ENCODE measurements around the gene CDK8. TPM values are rescaled to one million over a fixed set of nuclear protein-coding genes. Genes with fewer than 3 reads are reported as not detected.

The CDK8 gene
- total RNA-seq, 4 donors from 2014 or later = 20.3 to 26.3 (median 23.8) TPM

DNA sequence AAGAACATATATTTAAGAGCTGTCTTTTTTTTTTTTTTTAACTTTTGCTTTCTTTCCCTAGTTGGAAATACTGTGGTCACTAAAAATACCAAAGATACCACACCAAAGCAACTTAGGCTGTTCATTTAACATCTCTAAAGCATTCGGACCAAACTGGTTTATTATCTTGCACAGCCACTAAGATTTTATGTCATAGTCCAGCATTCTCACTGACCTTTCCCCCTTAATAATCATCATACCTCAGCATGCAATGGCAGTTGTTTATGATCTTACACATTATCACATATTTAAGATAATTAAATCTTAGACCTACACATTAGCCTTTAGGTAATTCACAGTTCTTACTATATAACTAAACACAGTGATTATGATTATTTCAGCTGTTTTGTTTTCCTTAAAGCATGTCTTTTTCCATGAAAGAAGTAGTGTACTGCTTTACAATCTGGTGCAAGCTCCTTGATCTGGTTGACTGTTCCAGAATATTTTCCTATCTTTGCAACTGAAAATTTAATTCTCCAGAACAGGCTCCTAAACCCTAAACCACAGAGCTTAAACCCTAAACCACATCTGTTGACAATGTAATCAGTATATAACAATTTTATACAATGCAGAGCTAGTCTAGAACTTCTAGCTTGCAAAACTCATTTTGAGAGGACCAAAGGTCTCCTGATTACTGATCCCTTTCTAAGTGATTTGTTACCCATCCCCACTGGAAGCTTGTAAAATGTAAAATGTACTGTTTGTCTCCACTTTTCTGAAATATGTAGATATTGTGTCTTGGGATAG, 74.2 kb downstream of the CDK8 start:
- H3K4me3 ChIP-seq = no peak overlapping the region
- TF ChIP-seq POLR2AphosphoS5 (IDR thresholded peaks at IDR 0.05) (no peak), CTCF (IDR thresholded peaks at IDR 0.05) (no peak), EP300 (IDR thresholded peaks at IDR 0.05) (no peak), POLR2A (IDR thresholded peaks at IDR 0.05; ENCODE audit: low read depth) (no peak)
- H3K27ac ChIP-seq (replicated peaks in 1 of 4) = no peak overlapping the region
- intact Hi-C loops (cut with DNase I) = no loop called here
- no peak for DNase-seq (ENCODE audit: extremely low spot score)
- no peaks in the 10 kb centered on the region for H3K9me3 ChIP-seq
- 59% methylated on average over 1 of the region's 1 CpG for whole genome bisulfite sequencing
- peaks cover 0 to 3% (median 0%) of the 10 kb centered on the region in 4 donors for H3K36me3 ChIP-seq
- peaks cover 6 to 31% (median 31%) of the 10 kb centered on the region in 4 donors for H3K4me1 ChIP-seq
- H3K27me3 ChIP-seq = no peaks in the 10 kb centered on the region

- H3K4me3 ChIP-seq = no peak overlapping the region
- no peaks in the 10 kb centered on the region for H3K9me3 ChIP-seq
- DNase-seq (ENCODE audit: extremely low spot score) = no peak
- TF ChIP-seq POLR2AphosphoS5 (IDR thresholded peaks at IDR 0.05) (no peak), EP300 (IDR thresholded peaks at IDR 0.05) (no peak), CTCF (IDR thresholded peaks at IDR 0.05) (no peak), POLR2A (IDR thresholded peaks at IDR 0.05; ENCODE audit: low read depth) (no peak)
- no peak overlapping the region for H3K27ac ChIP-seq (replicated peaks in 1 of 4)
- intact Hi-C loops (cut with DNase I) = no loop called here
- 94% methylated on average over 5 of the region's 5 CpGs for WGBS
- no peaks in the 10 kb centered on the region for H3K27me3 ChIP-seq
- H3K36me3 ChIP-seq = peaks cover 0 to 3% (median 0%) of the 10 kb centered on the region in 4 donors
- no peaks in the 10 kb centered on the region for H3K4me1 ChIP-seq
Observed at GRCh38 chr13:26335158-26335557, 81.2 kb downstream of the CDK8 start.

- Histone ChIP-seq H3K9me3 (no peaks in the 10 kb centered on the region), H3K4me1 (no peaks in the 10 kb centered on the region), H3K27ac (replicated peaks in 1 of 4) (no peak overlapping the region), H3K36me3 (no peaks in the 10 kb centered on the region), H3K27me3 (no peaks in the 10 kb centered on the region), H3K4me3 (no peak overlapping the region)
- 100% methylated on average over 2 of the region's 2 CpGs for WGBS
- TF ChIP-seq POLR2AphosphoS5 (IDR thresholded peaks at IDR 0.05) (no peak), POLR2A (IDR thresholded peaks at IDR 0.05; ENCODE audit: low read depth) (no peak), CTCF (IDR thresholded peaks at IDR 0.05) (no peak), EP300 (IDR thresholded peaks at IDR 0.05) (no peak)
- DNase-seq (ENCODE audit: extremely low spot score) = no peak
- intact Hi-C loops (cut with DNase I) = no loop called here
Observed at GRCh38 chr13:26340807-26341206, 86.9 kb downstream of the CDK8 start.

DNA sequence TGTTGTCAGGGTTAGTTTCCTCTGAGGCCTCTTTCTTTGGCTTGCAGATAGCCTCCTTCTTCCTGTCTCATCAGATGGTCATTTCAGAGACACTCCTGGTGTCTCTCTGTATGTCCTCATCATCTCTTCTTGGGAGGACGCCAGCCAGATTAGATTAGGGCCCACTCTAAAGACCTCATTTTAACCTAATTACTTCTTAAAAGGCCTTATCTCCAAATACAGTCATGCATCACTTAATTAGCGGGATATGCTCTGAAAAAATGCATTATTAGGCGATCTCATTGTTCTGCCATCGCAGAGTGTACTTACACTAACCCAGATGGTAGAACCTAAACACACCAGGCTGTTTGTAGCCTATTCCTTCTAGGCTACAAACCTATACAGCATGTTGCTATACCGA, 89.0 kb downstream of the CDK8 start:
- DNase-seq (ENCODE audit: extremely low spot score) = no peak
- Histone ChIP-seq H3K27ac (replicated peaks in 1 of 4) (no peak overlapping the region), H3K9me3 (no peaks in the 10 kb centered on the region), H3K36me3 (no peaks in the 10 kb centered on the region), H3K4me1 (no peaks in the 10 kb centered on the region), H3K27me3 (no peaks in the 10 kb centered on the region), H3K4me3 (no peak overlapping the region)
- no peak for TF ChIP-seq POLR2A (IDR thresholded peaks at IDR 0.05; ENCODE audit: low read depth)
- WGBS = 94% methylated on average over 5 of the region's 5 CpGs
- intact Hi-C loops (cut with DNase I) = no loop called here

DNA sequence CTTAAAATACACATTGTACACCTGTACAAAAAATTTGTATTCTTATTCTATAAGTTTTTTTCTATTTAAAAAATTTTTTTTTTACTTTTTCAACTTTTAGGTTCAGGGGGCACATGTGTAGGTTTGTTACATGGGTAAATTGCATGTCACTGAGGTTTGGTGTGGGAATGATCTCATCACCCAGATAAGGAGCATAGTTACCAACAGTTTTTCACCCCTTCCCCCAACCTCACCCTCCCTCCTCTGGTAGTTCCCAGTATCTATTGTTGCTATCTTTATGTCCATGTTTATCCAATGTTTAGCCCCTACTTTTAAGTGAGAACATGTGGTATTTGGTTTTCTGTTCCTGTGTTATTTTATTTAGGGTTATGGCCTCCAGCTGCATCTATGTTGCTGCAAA, 89.9 kb downstream of the CDK8 start:
- Histone ChIP-seq H3K27ac (replicated peaks in 1 of 4) (no peak overlapping the region), H3K4me3 (no peak overlapping the region), H3K4me1 (no peaks in the 10 kb centered on the region), H3K27me3 (no peaks in the 10 kb centered on the region), H3K36me3 (no peaks in the 10 kb centered on the region), H3K9me3 (no peaks in the 10 kb centered on the region)
- TF ChIP-seq POLR2A (IDR thresholded peaks at IDR 0.05; ENCODE audit: low read depth) (no peak), CTCF (IDR thresholded peaks at IDR 0.05) (no peak), EP300 (IDR thresholded peaks at IDR 0.05) (no peak), POLR2AphosphoS5 (IDR thresholded peaks at IDR 0.05) (no peak)
- no peak for DNase-seq (ENCODE audit: extremely low spot score)
- intact Hi-C loops (cut with DNase I) = no loop called here

Measured in esophagus muscularis mucosa (tissue), 4 donors.